Stomach (tissue), 9 donors: ENCODE measurements around the gene HTR3C. TPM values are rescaled to one million over a fixed set of nuclear protein-coding genes. Genes with fewer than 3 reads are reported as not detected.
"Not testable (repeated sequence)": the region's sequence is repeated elsewhere in the genome, so short reads cannot be mapped to it uniquely, and the experiment has no call there.

Source experiments
- DNase-seq, 2 donors: peaks; one replicate each; pipeline versions ENCODE4 v3.0.0 to v3.0.0-alpha.2; 2013 to 2019
- H3K27ac ChIP-seq, 5 donors: fragments of 200-600 bp in 4 of 5; sonication (generic) in 4 of 5; one replicate each; pipeline ENCODE4 v1.5.1; 2013 to 2019; ENCODE audit warnings: mild to moderate bottlenecking in 1 of 5, moderate library complexity in 1 of 5
- H3K27me3 ChIP-seq, 3 donors: fragments of 200-600 bp; sonication (generic); one replicate each; pipeline ENCODE4 v1.5.1; 2017 to 2019; ENCODE audit warnings: mixed run types in 1 of 3
- H3K36me3 ChIP-seq, 4 donors: fragments of 200-600 bp; sonication (generic); 1 replicate in 3 of 4; 2 replicates in 1 of 4; pipeline ENCODE4 v1.5.1; 2016 to 2019
- H3K4me1 ChIP-seq, 4 donors: fragments of 200-600 bp; sonication (generic); one replicate each; pipeline ENCODE4 v1.5.1; 2016 to 2019
- H3K4me3 ChIP-seq, 4 donors: fragments of 200-600 bp; sonication (generic) in 3 of 4; one replicate each; pipeline ENCODE4 v1.5.1; 2016 to 2019; ENCODE audit warnings: mild to moderate bottlenecking in 1 of 4
- H3K9me3 ChIP-seq, 4 donors: fragments of 200-600 bp; sonication (generic); one replicate each; pipeline ENCODE4 v1.5.1; 2016 to 2019
- CTCF ChIP-seq, 7 experiments: fragments of 450-650 bp in 4 of 7; fragments of 200-600 bp in 3 of 7; sonication (generic) in 3 of 7; IDR thresholded peaks; one replicate each; pipeline ENCODE4 v1.5.1; 2016 to 2019; ENCODE audit warnings: antibody characterized with exemption in 7 of 7, control low read depth in 2 of 7, mild to moderate bottlenecking in 1 of 7
- EP300 ChIP-seq: sonication (generic); formaldehyde crosslinking; IDR thresholded peaks from one replicate; pipeline ENCODE4 v1.6.1; 2017; ENCODE audit warnings: antibody characterized with exemption
- POLR2A ChIP-seq, 4 donors: fragments of 450-650 bp; IDR thresholded peaks; one replicate each; pipeline ENCODE4 v1.6.1; 2016; ENCODE audit warnings: antibody characterized with exemption in 4 of 4, control low read depth in 2 of 4, mild to moderate bottlenecking in 1 of 4, moderate library complexity in 1 of 4
- POLR2AphosphoS5 ChIP-seq, 3 donors: sonication (generic); formaldehyde crosslinking; IDR thresholded peaks; one replicate each; pipeline ENCODE4 v1.6.1; 2016; ENCODE audit warnings: antibody characterized with exemption in 3 of 3
- WGBS, 5 donors: extraction: QIAGEN DNeasy Blood & Tissue Kit in 3 of 5; methylation state at CpG; one replicate each; pipeline versions ENCODE4 v1.1.5 to v1.1.7; 2013 to 2018; 5-methylcytosine and 5-hydroxymethylcytosine counted together
- intact Hi-C: fragments of 100-400 bp; cut with DNase I; formaldehyde crosslinking; loops from one replicate; pipeline ENCODE4 v1.15.1; 2023; ENCODE audit warnings: low total_unique reads
- polyA plus RNA-seq, 3 donors: library from polyadenylated mRNA; stranded (reverse); fragments of 200-250 nt; gene quantifications; one replicate each; pipeline ENCODE4 v1.2.3, GENCODE V29; 2013
- total RNA-seq, 5 donors: library from RNA; depleted of rRNA; stranded (reverse); fragments of >200 nt; gene quantifications; one replicate each; pipeline versions ENCODE4 v1.1.0 to v1.2.3, GENCODE V29; 2014 to 2016
- donor health status: healthy with polysubstance abuse.
- donor health status: Bipolar disorder and iron deficiency.
- donor health status: healthy.

HTR3C gene
- total and polyA plus RNA-seq, 8 donors: not detected

DNA sequence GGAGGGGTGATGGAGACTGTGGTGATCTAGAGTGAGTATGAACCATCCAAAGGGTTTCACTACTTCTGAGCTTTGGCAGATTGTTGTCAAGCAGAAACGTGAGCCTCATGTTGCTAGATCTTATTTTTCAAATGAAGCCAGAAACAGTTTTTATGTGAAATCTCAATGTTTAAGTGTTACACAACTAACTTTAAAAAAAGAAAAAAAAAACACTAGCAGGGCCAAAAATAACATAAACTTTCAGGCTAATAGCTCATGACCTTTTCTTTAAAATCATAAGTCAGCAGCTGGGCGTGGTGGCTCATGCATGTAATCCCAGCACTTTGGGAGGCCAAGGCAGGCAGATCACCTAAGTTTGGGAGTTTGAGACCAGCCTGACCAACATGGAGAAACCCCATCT is 23.4 kb upstream of the HTR3C start:
- Histone ChIP-seq H3K27ac (no peak overlapping the region), H3K4me3 (no peak overlapping the region), H3K4me1 (no peaks in the 10 kb centered on the region), H3K27me3 (no peaks in the 10 kb centered on the region), H3K36me3 (no peaks in the 10 kb centered on the region), H3K9me3 (no peaks in the 10 kb centered on the region)
- DNase-seq: no peak
- intact Hi-C loops: no loop called here
- WGBS, 5 donors: 70 to 83% (median 77%) methylated on average over 2 of the region's 2 CpGs
- TF ChIP-seq POLR2AphosphoS5 (IDR thresholded peaks at IDR 0.05) (no peak), EP300 (no peak), POLR2A (IDR thresholded peaks at IDR 0.05) (no peak), CTCF (IDR thresholded peaks at IDR 0.05) (no peak)

GRCh38 chr3:184030536-184030935 is 22.3 kb upstream of the HTR3C start:
- Histone ChIP-seq H3K4me1 (no peaks in the 10 kb centered on the region), H3K36me3 (no peaks in the 10 kb centered on the region), H3K4me3 (no peak overlapping the region), H3K27me3 (no peaks in the 10 kb centered on the region), H3K9me3 (no peaks in the 10 kb centered on the region), H3K27ac (no peak overlapping the region)
- intact Hi-C loops: no loop called here
- TF ChIP-seq EP300 (no peak), POLR2A (IDR thresholded peaks at IDR 0.05) (no peak), POLR2AphosphoS5 (IDR thresholded peaks at IDR 0.05) (no peak), CTCF (IDR thresholded peaks at IDR 0.05) (no peak)
- WGBS, 5 donors: 70 to 85% (median 74%) methylated on average over 3 of the region's 3 CpGs
- DNase-seq: no peak

GRCh38 chr3:184031187-184031792 is 21.6 kb upstream of the HTR3C start, which contains the start of gene HTR3D:
Gene HTR3D, plus strand, starts transcription at chr3:184031742. Its CDS starts 0 bp downstream, at chr3:184031742.
- intact Hi-C loops: no loop called here
- TF ChIP-seq POLR2AphosphoS5 (IDR thresholded peaks at IDR 0.05) (no peak), EP300 (no peak), POLR2A (IDR thresholded peaks at IDR 0.05) (no peak), CTCF (IDR thresholded peaks at IDR 0.05) (no peak)
- Histone ChIP-seq H3K4me3 (no peak within 1 kb of the TSS), H3K27ac (no peak within 1 kb of the TSS), H3K36me3 (no peaks in the 10 kb centered on the region), H3K9me3 (no peaks in the 10 kb centered on the region), H3K4me1 (no peaks in the 10 kb centered on the region), H3K27me3 (no peaks in the 10 kb centered on the region)
- 62 to 70% (median 68%) methylated on average over 4 of the region's 4 CpGs for WGBS, 5 donors
- DNase-seq: no peak

DNA sequence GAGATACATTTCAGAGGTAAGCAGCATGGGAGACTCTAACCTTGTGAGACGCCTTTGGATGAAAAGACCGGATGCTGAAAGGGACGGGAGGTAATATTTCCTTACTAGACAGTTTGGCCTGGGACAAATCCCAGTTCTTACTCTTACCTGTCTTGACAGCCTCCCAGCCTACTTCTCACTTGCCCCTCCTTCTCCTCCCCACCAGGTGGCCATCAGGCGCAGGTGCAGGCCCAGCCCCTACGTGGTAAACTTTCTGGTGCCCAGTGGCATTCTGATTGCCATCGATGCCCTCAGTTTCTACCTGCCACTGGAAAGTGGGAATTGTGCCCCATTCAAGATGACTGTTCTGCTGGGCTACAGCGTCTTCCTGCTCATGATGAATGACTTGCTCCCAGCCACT is 15.0 kb upstream of the HTR3C start:
- H3K27me3 ChIP-seq: no peaks in the 10 kb centered on the region
- H3K4me3 ChIP-seq: no peak overlapping the region
- no peak overlapping the region for H3K27ac ChIP-seq
- no peaks in the 10 kb centered on the region for H3K36me3 ChIP-seq
- intact Hi-C loops: no loop called here
- no peak for DNase-seq
- H3K9me3 ChIP-seq: no peaks in the 10 kb centered on the region
- TF ChIP-seq CTCF (IDR thresholded peaks at IDR 0.05): no peak
- TF ChIP-seq EP300: no peak
- no peak for TF ChIP-seq POLR2A (IDR thresholded peaks at IDR 0.05)
- no peak for TF ChIP-seq POLR2AphosphoS5 (IDR thresholded peaks at IDR 0.05)
- 58 to 73% (median 70%) methylated on average over 7 of the region's 7 CpGs for WGBS, 5 donors
- H3K4me1 ChIP-seq: peaks cover 0 to 4% (median 0%) of the 10 kb centered on the region in 4 donors

DNA sequence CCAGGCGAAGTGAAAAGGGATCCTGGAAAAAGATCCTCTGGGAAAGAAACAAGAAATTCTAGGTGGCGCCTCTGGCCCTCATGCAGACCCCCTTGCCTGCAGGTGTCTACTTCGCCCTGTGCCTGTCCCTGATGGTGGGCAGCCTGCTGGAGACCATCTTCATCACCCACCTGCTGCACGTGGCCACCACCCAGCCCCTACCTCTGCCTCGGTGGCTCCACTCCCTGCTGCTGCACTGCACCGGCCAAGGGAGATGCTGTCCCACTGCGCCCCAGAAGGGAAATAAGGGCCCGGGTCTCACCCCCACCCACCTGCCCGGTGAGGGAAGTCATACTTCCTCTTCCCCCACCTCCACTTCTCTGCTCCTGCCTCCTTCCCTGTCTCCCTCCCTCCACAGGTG is 14.5 kb upstream of the HTR3C start:
- DNase-seq, H3K36me3 ChIP-seq, H3K4me3 ChIP-seq, H3K27me3 ChIP-seq, H3K27ac ChIP-seq, H3K4me1 ChIP-seq, intact Hi-C loops, H3K9me3 ChIP-seq: not testable (repeated sequence)
- whole genome bisulfite sequencing, 5 donors: 73 to 89% (median 84%) methylated on average over 8 to 9 of the region's 9 CpGs
